ENCODE measurements around the gene PDE5A. TPM values are rescaled to one million over a fixed set of nuclear protein-coding genes. Genes with fewer than 3 reads are reported as not detected.

Gene PDE5A
- 276 and 402 TPM in 2 replicates for total RNA-seq

DNA sequence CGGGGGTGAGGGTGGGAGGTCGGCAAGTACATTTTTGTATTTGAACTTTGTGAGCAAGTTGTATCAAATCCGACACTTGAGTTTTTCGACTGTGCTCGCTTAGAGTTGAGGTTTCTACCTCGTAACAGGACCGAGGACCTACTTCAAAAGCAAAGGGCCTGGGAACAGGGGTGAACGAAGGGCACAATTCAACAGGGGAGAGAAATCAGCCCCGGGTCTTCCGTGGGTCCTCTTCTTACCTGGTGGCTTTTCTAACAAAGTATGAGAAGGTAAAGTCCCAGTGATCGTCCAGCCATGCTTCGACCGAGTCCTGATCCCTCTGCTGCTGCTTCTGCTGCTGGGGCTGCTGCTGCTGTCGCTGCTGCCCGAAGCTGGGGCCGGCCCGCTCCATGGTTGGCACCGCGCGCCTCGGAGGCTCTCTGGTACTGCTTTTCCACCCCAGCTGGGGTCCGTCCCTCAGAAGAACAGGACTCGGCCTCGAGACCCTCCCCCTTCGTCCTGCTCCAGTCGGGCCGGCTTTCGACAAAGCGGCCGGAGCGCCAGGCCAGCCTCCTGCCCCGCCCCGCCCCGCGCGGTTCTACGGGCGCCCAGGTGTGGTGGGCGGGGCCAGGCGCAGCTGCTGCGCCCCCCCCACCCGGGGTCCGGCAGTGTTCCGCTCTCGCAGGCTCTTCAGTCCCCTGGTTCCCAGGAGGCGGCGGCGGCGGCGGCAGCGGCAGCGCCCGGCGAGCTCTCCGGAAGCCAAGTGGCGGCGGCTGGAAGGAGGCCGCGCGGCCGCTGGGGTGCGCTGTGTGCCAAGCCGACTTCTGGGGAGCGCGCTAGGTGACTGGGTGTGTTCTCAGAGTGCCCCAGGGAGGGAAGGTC is at the start of gene PDE5A:
PDE5A (minus strand) TSS at position 524 of the 861 bp plus-strand sequence; CDS start at position 391, 133 bp downstream.

